Stromal cell of bone marrow (primary cell): ENCODE results near the gene OXGR1.

Experiments
- DNase-seq: peaks from one replicate; pipeline ENCODE4 v3.0.0-alpha.2; 2012; ENCODE audit warnings: low read depth

OXGR1 gene

GRCh38 chr13:96963786-96964475, 30.3 kb downstream of the OXGR1 start:
- no peak for DNase-seq

GRCh38 chr13:96960379-96960778, 33.9 kb downstream of the OXGR1 start:
- no peak for DNase-seq

- peak; percentile 6 for DNase-seq
Observed at GRCh38 chr13:96958286-96958891, 35.9 kb downstream of the OXGR1 start.

- DNase-seq, result no peak
Observed at GRCh38 chr13:96952595-96952994, 41.7 kb downstream of the OXGR1 start.

GRCh38 chr13:96948127-96948526, 46.1 kb downstream of the OXGR1 start:
- DNase-seq, result no peak

GRCh38 chr13:96947343-96947910, 46.8 kb downstream of the OXGR1 start:
- no peak for DNase-seq

- no peak for DNase-seq
Observed at GRCh38 chr13:96946709-96947311, 47.5 kb downstream of the OXGR1 start.

- no peak for DNase-seq
Observed at GRCh38 chr13:96940961-96941360, 53.3 kb downstream of the OXGR1 start.

- DNase-seq, result no peak
Observed at GRCh38 chr13:96935901-96936300, 58.4 kb downstream of the OXGR1 start.
